ENCODE results near the gene DIRAS3.

DIRAS3 gene

GRCh38 chr1:68051475-68051874, 1.0 kb upstream of the DIRAS3 start:
- peak overlapping the region; percentile 41 for H3K9ac ChIP-seq (ENCODE audit: low read depth, low read length)
- no peaks in the 10 kb centered on the region for H3K36me3 ChIP-seq (ENCODE audit: insufficient read depth, low read length)
- H3K4me1 ChIP-seq (ENCODE audit: control insufficient read depth, insufficient read depth, low read length) = peaks cover 7% of the 10 kb centered on the region
- H3K27me3 ChIP-seq (ENCODE audit: control insufficient read depth, insufficient read depth, low read length) = no peaks in the 10 kb centered on the region
- peak overlapping the region; percentile 88 for H3K4me2 ChIP-seq (ENCODE audit: low read length)
- no peaks in the 10 kb centered on the region for H3K9me3 ChIP-seq (replicated peaks; ENCODE audit: low read length)
- peak overlapping the region; percentile 74 for H3K4me3 ChIP-seq (ENCODE audit: low read length)

- no peak overlapping the region for H3K9ac ChIP-seq (ENCODE audit: low read depth, low read length)
- no peaks in the 10 kb centered on the region for H3K9me3 ChIP-seq (replicated peaks; ENCODE audit: low read length)
- H3K27me3 ChIP-seq (ENCODE audit: control insufficient read depth, insufficient read depth, low read length) = no peaks in the 10 kb centered on the region
- H3K4me2 ChIP-seq (ENCODE audit: low read length) = no peak overlapping the region
- no peak overlapping the region for H3K4me3 ChIP-seq (ENCODE audit: low read length)
- H3K36me3 ChIP-seq (ENCODE audit: insufficient read depth, low read length) = no peaks in the 10 kb centered on the region
- H3K4me1 ChIP-seq (ENCODE audit: control insufficient read depth, insufficient read depth, low read length) = peaks cover 7% of the 10 kb centered on the region
These were observed 2.8 kb downstream of the DIRAS3 start for GRCh38 chr1:68047659-68048026.

- Histone ChIP-seq H3K9ac (ENCODE audit: low read depth, low read length) (no peak overlapping the region), H3K36me3 (ENCODE audit: insufficient read depth, low read length) (no peaks in the 10 kb centered on the region), H3K27me3 (ENCODE audit: control insufficient read depth, insufficient read depth, low read length) (no peaks in the 10 kb centered on the region), H3K4me2 (ENCODE audit: low read length) (no peak overlapping the region), H3K4me1 (ENCODE audit: control insufficient read depth, insufficient read depth, low read length) (peaks cover 7% of the 10 kb centered on the region), H3K9me3 (replicated peaks; ENCODE audit: low read length) (no peaks in the 10 kb centered on the region), H3K4me3 (ENCODE audit: low read length) (no peak overlapping the region)
These were observed 3.4 kb downstream of the DIRAS3 start for GRCh38 chr1:68046885-68047658.

GRCh38 chr1:68046423-68046822, 4.0 kb downstream of the DIRAS3 start:
- Histone ChIP-seq H3K9me3 (replicated peaks; ENCODE audit: low read length) (no peaks in the 10 kb centered on the region), H3K36me3 (ENCODE audit: insufficient read depth, low read length) (no peaks in the 10 kb centered on the region), H3K27me3 (ENCODE audit: control insufficient read depth, insufficient read depth, low read length) (no peaks in the 10 kb centered on the region), H3K4me3 (ENCODE audit: low read length) (no peak overlapping the region), H3K4me2 (ENCODE audit: low read length) (no peak overlapping the region), H3K9ac (ENCODE audit: low read depth, low read length) (no peak overlapping the region), H3K4me1 (ENCODE audit: control insufficient read depth, insufficient read depth, low read length) (peaks cover 7% of the 10 kb centered on the region)

- Histone ChIP-seq H3K9me3 (replicated peaks; ENCODE audit: low read length) (no peaks in the 10 kb centered on the region), H3K4me1 (ENCODE audit: control insufficient read depth, insufficient read depth, low read length) (peaks cover 3% of the 10 kb centered on the region), H3K4me3 (ENCODE audit: low read length) (no peak overlapping the region), H3K36me3 (ENCODE audit: insufficient read depth, low read length) (no peaks in the 10 kb centered on the region), H3K27me3 (ENCODE audit: control insufficient read depth, insufficient read depth, low read length) (no peaks in the 10 kb centered on the region), H3K9ac (ENCODE audit: low read depth, low read length) (no peak overlapping the region), H3K4me2 (ENCODE audit: low read length) (no peak overlapping the region)
These were observed 4.8 kb downstream of the DIRAS3 start for GRCh38 chr1:68045511-68046180.

- H3K4me2 ChIP-seq (ENCODE audit: low read length) = no peak overlapping the region
- no peaks in the 10 kb centered on the region for H3K27me3 ChIP-seq (ENCODE audit: control insufficient read depth, insufficient read depth, low read length)
- H3K36me3 ChIP-seq (ENCODE audit: insufficient read depth, low read length) = no peaks in the 10 kb centered on the region
- H3K4me1 ChIP-seq (ENCODE audit: control insufficient read depth, insufficient read depth, low read length) = no peaks in the 10 kb centered on the region
- no peak overlapping the region for H3K9ac ChIP-seq (ENCODE audit: low read depth, low read length)
- no peak overlapping the region for H3K4me3 ChIP-seq (ENCODE audit: low read length)
- H3K9me3 ChIP-seq (replicated peaks; ENCODE audit: low read length) = no peaks in the 10 kb centered on the region
These were observed 6.9 kb downstream of the DIRAS3 start for GRCh38 chr1:68043443-68044090.

- no peak overlapping the region for H3K4me3 ChIP-seq (ENCODE audit: low read length)
- H3K27me3 ChIP-seq (ENCODE audit: control insufficient read depth, insufficient read depth, low read length) = no peaks in the 10 kb centered on the region
- no peak overlapping the region for H3K9ac ChIP-seq (ENCODE audit: low read depth, low read length)
- H3K36me3 ChIP-seq (ENCODE audit: insufficient read depth, low read length) = no peaks in the 10 kb centered on the region
- H3K4me1 ChIP-seq (ENCODE audit: control insufficient read depth, insufficient read depth, low read length) = no peaks in the 10 kb centered on the region
- no peak overlapping the region for H3K4me2 ChIP-seq (ENCODE audit: low read length)
- H3K9me3 ChIP-seq (replicated peaks; ENCODE audit: low read length) = no peaks in the 10 kb centered on the region
These were observed 13.5 kb downstream of the DIRAS3 start for GRCh38 chr1:68036946-68037345.

GRCh38 chr1:68029444-68029843, 21.0 kb downstream of the DIRAS3 start:
- no peaks in the 10 kb centered on the region for H3K27me3 ChIP-seq (ENCODE audit: control insufficient read depth, insufficient read depth, low read length)
- no peak overlapping the region for H3K4me2 ChIP-seq (ENCODE audit: low read length)
- H3K4me3 ChIP-seq (ENCODE audit: low read length) = no peak overlapping the region
- H3K4me1 ChIP-seq (ENCODE audit: control insufficient read depth, insufficient read depth, low read length) = no peaks in the 10 kb centered on the region
- H3K9me3 ChIP-seq (replicated peaks; ENCODE audit: low read length) = no peaks in the 10 kb centered on the region
- H3K36me3 ChIP-seq (ENCODE audit: insufficient read depth, low read length) = no peaks in the 10 kb centered on the region
- H3K9ac ChIP-seq (ENCODE audit: low read depth, low read length) = no peak overlapping the region

- Histone ChIP-seq H3K4me3 (ENCODE audit: low read length) (no peak overlapping the region), H3K9ac (ENCODE audit: low read depth, low read length) (no peak overlapping the region), H3K9me3 (replicated peaks; ENCODE audit: low read length) (no peaks in the 10 kb centered on the region), H3K4me1 (ENCODE audit: control insufficient read depth, insufficient read depth, low read length) (no peaks in the 10 kb centered on the region), H3K27me3 (ENCODE audit: control insufficient read depth, insufficient read depth, low read length) (no peaks in the 10 kb centered on the region), H3K36me3 (ENCODE audit: insufficient read depth, low read length) (no peaks in the 10 kb centered on the region), H3K4me2 (ENCODE audit: low read length) (no peak overlapping the region)
These were observed 21.9 kb downstream of the DIRAS3 start for GRCh38 chr1:68028566-68028965.

GRCh38 chr1:68024635-68025338, 25.6 kb downstream of the DIRAS3 start:
- no peaks in the 10 kb centered on the region for H3K4me1 ChIP-seq (ENCODE audit: control insufficient read depth, insufficient read depth, low read length)
- H3K9ac ChIP-seq (ENCODE audit: low read depth, low read length) = no peak overlapping the region
- no peak overlapping the region for H3K4me3 ChIP-seq (ENCODE audit: low read length)
- no peaks in the 10 kb centered on the region for H3K9me3 ChIP-seq (replicated peaks; ENCODE audit: low read length)
- H3K4me2 ChIP-seq (ENCODE audit: low read length) = no peak overlapping the region
- no peaks in the 10 kb centered on the region for H3K36me3 ChIP-seq (ENCODE audit: insufficient read depth, low read length)
- no peaks in the 10 kb centered on the region for H3K27me3 ChIP-seq (ENCODE audit: control insufficient read depth, insufficient read depth, low read length)

- Histone ChIP-seq H3K4me3 (ENCODE audit: low read length) (no peak overlapping the region), H3K9me3 (replicated peaks; ENCODE audit: low read length) (no peaks in the 10 kb centered on the region), H3K36me3 (ENCODE audit: insufficient read depth, low read length) (no peaks in the 10 kb centered on the region), H3K27me3 (ENCODE audit: control insufficient read depth, insufficient read depth, low read length) (no peaks in the 10 kb centered on the region), H3K9ac (ENCODE audit: low read depth, low read length) (no peak overlapping the region), H3K4me2 (ENCODE audit: low read length) (no peak overlapping the region), H3K4me1 (ENCODE audit: control insufficient read depth, insufficient read depth, low read length) (no peaks in the 10 kb centered on the region)
These were observed 34.0 kb downstream of the DIRAS3 start for GRCh38 chr1:68016381-68016780.
